Stimulated activated CD4-positive, alpha-beta T cell treated with anti-CD3 and anti-CD28 coated beads, Interleukin-1b, Interleukin-23, amount 100 ng/mL, for 4 hours (primary cell): ENCODE data around the gene KRTAP9-7.
"Not testable (repeated sequence)": the region's sequence is repeated elsewhere in the genome, so short reads cannot be mapped to it uniquely, and the experiment has no call there.

ENCODE experiments used
- DNase-seq, 2 donors: peaks; one replicate each; pipeline ENCODE4 v3.0.0-alpha.2; 2020; ENCODE audit warnings: low read depth in 2 of 2

KRTAP9-7 gene, protein sequence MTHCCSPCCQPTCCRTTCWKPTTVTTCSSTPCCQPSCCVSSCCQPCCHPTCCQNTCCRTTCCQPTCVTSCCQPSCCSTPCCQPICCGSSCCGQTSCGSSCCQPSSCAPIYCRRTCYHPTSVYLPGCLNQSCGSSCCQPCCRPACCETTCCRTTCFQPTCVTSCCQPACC

DNA sequence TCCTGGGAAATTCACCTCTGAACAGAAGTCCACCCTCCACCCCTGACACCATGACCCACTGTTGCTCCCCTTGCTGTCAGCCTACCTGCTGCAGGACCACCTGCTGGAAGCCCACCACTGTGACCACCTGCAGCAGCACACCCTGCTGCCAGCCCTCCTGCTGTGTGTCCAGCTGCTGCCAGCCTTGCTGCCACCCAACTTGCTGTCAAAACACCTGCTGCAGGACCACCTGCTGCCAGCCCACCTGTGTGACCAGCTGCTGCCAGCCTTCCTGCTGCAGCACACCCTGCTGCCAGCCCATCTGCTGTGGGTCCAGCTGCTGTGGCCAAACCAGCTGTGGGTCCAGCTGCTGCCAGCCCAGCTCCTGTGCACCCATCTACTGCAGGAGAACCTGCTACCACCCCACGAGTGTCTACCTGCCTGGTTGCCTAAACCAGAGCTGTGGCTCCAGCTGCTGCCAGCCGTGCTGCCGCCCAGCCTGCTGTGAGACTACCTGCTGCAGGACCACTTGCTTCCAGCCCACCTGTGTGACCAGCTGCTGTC is at the start of gene KRTAP9-7:
TSS of gene KRTAP9-7 (plus strand) at position 51 of the 543 bp plus-strand sequence. CDS start at position 51, 0 bp downstream.
- not testable (repeated sequence) for DNase-seq

DNA sequence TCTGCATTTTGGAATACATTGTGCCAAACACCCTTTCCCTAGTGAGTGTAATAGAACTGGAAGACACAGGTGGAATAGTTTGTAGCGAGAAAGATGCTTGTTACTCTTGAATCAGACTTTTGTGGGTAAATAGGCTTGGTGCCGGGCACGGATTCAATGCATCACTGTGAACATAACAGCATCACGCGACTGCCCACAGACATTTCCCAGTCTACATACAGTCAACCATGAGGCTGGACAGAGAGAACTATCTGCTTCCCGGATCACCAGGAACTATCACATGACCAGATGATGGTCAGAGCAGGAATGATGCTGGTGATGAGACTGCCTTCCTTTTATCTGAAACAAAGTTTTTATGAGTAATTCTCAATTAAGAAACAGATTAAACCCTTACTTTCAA is 49.4 kb upstream of the KRTAP9-7 start:
- no peak for DNase-seq

DNA sequence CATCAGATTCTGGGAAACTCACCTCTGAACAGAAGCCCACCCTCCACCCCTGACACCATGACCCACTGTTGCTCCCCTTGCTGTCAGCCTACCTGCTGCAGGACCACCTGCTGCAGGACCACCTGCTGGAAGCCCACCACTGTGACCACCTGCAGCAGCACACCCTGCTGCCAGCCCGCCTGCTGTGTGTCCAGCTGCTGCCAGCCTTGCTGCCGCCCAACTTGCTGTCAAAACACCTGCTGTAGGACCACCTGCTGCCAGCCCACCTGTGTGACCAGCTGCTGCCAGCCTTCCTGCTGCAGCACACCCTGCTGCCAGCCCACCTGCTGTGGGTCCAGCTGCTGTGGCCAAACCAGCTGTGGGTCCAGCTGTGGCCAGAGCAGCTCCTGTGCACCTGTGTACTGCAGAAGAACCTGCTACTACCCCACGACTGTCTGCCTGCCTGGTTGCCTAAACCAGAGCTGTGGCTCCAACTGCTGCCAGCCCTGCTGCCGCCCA is 48.9 kb upstream of the KRTAP9-7 start, which contains the start of gene KRTAP9-2:
TSS of gene KRTAP9-2 (plus strand) at position 51 of the 498 bp plus-strand sequence. CDS start at position 58, 7 bp downstream.
- DNase-seq: not testable (repeated sequence)

DNA sequence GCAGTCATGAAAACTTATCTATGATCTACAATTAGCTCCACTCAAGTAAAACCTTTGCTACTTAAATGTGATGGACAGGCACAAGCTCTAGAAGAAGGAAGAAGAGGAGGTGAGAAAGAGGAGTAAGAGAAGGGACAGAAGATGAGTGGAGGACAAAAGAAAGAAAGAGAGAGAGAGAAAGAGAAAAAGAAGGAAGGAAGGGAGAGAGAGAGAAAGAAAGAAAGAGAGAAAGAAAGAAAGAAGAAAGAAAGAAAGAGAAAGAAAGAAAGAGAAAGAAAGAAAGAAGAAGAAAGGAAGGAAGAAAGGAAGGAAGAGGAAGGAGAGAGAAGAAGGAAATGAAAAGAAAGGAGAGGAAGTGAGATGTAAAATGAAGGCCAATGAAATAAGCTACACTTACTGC is 45.4 kb upstream of the KRTAP9-7 start:
- DNase-seq: no peak

DNA sequence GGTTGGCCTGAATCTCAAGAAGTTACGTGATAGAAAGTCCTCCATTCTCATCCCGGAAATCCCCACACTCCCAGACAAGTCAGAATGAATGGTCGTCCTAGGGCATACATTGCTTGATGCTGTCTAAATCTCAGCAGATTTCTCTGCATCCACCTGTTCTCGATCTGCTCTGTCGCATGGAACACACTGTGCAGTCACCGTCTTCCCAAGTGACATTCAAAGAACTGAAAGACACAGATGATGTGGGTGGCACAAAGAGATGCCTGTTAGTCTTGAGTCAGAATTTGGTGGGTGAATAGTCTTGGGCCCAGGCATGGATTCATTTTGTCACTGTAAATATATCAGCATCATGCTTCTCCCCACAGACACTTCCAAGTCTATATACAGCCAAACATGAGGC is 43.8 kb upstream of the KRTAP9-7 start:
- no peak for DNase-seq

DNA sequence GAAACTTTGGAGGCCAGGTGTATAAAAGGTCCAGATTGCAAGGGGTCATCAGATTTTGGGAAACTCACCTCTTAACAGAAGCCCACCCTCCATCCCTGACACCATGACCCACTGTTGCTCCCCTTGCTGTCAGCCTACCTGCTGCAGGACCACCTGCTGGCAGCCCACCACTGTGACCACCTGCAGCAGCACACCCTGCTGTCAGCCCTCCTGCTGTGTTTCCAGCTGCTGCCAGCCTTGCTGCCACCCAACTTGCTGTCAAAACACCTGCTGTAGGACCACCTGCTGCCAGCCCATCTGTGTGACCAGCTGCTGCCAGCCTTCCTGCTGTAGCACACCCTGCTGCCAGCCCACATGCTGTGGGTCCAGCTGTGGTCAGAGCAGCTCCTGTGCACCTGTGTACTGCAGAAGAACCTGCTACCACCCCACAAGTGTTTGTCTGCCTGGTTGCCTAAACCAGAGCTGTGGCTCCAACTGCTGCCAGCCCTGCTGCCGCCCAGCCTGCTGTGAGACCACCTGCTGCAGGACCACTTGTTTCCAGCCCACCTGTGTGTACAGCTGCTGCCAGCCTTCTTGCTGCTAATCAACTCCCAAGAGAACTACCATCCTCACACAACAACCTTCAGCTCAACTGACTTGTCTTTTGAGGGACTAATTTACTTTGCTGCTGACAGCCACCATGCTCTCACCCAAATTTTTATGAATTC is 42.9 kb upstream of the KRTAP9-7 start, which contains the start of gene KRTAP9-3:
TSS of gene KRTAP9-3 (plus strand) at position 51 of the 707 bp plus-strand sequence. CDS start at position 104, 53 bp downstream.
- not testable (repeated sequence) for DNase-seq

DNA sequence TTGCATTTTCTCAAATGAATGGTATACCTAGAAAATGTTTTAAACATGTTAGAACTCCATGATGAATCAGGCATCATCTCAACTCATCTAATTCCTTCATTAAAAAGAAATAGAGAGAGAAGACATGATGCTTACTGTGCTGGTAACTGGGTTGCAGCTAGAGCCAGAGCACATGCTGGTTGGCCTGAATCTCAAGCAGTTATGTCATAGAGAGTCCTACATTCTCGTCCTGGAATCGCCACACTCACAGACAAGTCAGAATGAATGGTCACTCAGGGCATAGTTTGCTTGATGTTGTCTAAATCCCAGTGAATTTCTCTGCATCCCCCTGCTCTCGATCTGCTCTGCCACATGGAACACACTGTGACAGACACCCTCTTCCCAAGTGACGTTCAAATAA is 38.4 kb upstream of the KRTAP9-7 start:
- not testable (repeated sequence) for DNase-seq

DNA sequence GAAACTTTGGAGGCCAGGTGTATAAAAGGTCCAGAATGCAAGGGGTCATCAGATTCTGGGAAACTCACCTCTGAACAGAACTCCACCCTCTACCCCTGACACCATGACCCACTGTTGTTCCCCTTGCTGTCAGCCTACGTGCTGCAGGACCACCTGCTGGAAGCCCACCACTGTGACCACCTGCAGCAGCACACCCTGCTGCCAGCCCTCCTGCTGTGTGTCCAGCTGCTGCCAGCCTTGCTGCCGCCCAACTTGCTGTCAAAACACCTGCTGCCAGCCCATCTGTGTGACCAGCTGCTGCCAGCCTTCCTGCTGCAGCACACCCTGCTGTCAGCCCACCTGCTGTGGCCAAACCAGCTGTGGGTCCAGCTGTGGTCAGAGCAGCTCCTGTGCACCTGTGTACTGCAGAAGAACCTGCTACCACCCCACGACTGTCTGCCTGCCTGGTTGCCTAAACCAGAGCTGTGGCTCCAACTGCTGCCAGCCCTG is 37.5 kb upstream of the KRTAP9-7 start, which contains the start of gene KRTAP9-8:
TSS of gene KRTAP9-8 (plus strand) at position 51 of the 489 bp plus-strand sequence. CDS start at position 104, 53 bp downstream.
- DNase-seq: not testable (repeated sequence)

DNA sequence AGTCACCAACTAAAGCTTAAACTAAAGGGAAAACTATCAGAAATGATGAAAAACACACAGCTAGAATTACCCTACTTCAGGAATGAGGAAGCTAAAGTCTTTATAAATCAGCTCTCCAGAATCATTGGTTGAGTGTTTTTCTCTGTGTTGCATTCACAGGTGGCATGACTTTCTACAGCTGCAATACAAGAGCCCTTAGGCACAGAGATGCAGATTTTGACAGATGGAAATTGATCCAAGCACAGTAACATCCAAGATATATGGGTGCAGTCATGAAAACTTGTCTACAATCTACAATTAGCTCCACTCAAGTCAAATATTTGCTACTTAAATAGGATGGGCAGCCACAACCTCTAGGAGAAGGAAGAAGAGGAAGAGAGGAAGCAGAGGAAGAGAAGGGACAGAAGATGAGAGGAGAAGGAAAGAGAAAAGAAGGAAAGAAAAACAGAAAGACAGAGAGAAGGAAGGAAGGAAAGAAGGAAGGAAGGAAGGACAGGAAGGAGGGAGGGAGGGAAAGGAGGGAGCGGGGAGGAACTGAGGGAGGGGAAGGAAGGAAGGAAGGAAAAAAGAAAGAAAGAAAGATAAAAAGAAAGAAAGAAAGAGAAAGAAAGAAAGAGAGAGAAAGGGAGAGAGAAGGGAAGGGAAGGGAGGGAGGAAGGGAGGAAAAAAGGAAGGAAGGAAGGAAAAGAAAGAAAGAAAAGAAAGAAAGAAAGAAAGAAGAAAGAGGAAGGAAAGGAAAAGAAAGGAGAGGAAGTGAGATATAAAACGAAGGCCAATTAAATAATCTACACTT is 28.3 kb upstream of the KRTAP9-7 start:
- DNase-seq: not testable (repeated sequence)

DNA sequence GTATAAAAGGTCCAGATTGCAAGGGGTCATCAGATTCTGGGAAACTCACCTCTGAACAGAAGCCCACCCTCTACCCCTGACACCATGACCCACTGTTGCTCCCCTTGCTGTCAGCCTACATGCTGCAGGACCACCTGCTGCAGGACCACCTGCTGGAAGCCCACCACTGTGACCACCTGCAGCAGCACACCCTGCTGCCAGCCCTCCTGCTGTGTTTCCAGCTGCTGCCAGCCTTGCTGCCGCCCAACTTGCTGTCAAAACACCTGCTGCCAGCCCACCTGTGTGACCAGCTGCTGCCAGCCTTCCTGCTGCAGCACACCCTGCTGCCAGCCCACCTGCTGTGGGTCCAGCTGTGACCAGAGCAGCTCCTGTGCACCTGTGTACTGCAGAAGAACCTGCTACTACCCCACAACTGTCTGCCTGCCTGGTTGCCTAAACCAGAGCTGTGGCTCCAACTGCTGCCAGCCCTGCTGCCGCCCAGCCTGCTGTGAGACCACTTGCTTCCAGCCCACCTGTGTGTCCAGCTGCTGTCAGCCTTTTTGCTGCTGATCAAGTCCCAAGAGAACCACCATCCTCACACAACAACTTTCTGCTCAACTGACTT is 25.8 kb upstream of the KRTAP9-7 start, which contains the start of gene KRTAP9-4:
TSS of gene KRTAP9-4 (plus strand) at position 51 of the 604 bp plus-strand sequence. CDS start at position 85, 34 bp downstream.
- not testable (repeated sequence) for DNase-seq

DNA sequence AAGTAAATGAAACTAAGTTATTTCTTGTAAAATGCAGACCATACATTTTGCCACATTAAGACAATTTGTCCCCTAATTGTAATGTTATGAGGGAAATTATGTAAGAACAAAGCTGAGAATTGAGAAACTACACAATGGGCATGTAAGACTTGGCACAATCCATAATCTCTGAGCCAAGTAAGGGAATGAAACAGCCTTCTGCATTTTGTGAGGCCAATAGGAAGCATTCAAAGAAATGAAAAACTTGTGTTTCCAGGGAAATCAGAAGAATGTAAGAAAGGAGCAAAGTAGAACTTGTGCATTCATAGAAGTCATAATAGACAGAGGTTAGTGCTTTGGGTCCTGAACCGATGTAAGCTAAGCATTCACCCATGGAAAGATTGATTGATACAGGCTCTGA is 24.2 kb upstream of the KRTAP9-7 start:
- DNase-seq: no peak

DNA sequence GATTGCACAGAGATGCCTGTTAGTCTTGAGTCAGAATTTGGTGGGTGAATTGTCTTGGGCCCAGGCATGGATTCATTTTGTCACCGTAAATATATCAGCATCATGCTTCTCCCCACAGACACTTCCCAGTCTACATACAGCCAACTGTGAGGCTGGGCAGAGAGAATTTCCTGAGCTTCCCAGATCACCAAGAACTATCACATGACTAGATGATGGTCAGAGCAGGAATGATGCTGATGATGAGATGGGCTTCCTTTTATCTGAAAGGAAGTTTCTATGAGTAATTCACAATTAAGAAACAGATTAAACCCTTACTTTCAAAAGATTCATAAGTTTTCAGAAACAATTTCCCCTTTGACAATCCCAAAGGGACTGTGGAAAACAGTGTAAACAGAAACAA is 20.6 kb upstream of the KRTAP9-7 start:
- no peak for DNase-seq

DNA sequence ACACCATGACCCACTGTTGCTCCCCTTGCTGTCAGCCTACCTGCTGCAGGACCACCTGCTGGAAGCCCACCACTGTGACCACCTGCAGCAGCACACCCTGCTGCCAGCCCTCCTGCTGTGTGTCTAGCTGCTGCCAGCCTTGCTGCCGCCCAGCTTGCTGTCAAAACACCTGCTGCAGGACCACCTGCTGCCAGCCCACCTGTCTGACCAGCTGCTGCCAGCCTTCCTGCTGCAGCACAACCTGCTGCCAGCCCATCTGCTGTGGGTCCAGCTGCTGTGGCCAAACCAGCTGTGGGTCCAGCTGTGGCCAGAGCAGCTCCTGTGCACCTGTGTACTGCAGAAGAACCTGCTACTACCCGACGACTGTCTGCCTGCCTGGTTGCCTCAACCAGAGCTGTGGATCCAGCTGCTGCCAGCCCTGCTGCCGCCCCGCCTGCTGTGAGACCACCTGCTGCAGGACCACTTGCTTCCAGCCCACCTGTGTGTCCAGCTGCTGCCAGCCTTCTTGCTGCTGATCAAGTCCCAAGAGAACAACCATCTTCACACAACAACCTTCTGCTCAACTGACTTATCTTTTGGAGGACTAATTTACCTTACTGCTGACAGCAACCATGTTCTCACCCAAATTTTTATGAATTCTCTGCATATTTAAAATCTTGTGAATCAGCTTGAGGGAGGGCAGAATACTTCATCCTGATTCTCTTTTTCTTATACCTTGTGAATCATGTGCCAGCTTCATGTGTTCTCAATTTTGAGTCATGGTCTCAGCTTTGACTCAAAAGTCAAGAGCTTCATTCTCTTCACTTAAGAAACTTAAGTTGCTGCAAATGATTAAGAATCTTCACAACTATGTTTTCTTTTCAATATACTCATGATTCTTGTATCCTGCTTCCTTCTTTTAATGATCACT is 19.9 kb upstream of the KRTAP9-7 start, which contains the start of gene KRTAP9-9:
TSS of gene KRTAP9-9 (plus strand) at position 4 of the 910 bp plus-strand sequence.
- DNase-seq: not testable (repeated sequence)

DNA sequence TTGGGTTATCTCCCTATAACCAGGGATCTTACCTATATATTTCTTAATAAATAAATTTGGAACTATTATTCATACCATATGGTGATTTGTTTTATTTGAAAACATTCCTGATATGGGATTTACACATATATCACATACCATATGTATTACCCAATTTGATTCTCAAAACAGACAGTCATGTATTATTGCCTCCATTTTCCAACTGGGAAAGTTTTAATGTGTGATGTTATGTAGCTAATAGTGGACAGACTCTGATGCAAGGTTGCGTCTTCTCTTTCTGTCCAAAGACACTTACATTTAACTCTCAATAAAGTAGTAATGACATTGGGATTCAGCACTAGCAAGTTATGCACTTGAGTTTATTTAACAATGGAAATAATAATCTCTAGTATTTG is 19.2 kb upstream of the KRTAP9-7 start:
- DNase-seq: no peak

DNA sequence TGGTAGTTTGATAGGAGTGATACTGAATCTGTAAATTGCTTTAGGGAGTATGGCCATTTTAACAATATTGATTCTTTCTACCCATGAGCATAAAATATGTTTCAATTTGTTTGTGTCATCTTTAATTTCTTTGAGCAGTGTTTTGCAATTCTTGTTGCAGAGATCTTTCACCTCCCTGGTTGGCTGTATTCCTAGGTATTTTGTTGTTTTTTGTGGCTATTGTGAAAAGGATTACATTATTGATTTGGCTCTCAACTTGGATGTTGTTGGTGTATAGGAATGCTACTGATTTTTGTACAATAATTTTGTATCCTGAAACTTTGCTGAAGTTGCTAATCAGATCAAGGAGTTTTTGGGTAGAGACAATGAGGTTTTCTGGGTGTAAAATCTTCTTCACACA is 17.1 kb upstream of the KRTAP9-7 start:
- no peak for DNase-seq

DNA sequence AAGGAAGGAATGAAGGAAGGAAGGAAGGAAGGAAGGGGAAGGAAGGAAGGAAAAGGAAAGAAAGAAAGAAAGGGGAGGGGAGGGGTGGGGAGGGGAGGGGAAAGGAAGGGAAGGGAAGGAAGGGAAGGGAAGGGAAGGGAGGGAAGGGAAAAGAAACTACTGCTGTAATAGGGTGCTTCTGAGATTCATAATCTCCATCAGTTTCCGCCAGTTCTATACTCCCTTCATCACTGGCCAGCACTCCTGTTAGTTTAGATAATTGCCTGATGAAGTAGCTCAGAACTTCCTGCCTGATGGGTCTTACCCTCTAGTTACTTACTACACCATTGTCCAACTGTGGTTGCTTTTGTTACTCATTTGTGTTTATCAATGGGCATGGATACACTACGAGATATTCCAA is 12.3 kb upstream of the KRTAP9-7 start:
- DNase-seq: no peak

DNA sequence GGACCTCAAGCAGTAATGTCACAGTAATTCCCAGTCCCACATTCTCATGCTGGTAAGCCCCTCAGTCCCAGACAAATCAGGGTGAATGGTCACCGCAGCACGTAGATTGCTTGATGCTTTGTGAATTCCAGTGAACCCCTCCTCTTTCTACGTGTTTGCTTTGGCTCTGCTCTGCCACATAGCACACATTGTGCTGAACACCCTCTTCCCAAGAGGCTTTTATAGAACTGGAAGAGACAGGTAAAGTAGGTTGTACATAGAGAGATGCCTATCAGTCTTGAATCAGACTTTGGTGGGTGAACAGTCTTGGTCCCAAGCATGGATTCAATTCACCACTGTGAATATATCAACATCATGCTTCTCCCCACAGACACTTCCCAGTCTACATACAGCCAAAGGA is 10.9 kb upstream of the KRTAP9-7 start:
- no peak for DNase-seq

DNA sequence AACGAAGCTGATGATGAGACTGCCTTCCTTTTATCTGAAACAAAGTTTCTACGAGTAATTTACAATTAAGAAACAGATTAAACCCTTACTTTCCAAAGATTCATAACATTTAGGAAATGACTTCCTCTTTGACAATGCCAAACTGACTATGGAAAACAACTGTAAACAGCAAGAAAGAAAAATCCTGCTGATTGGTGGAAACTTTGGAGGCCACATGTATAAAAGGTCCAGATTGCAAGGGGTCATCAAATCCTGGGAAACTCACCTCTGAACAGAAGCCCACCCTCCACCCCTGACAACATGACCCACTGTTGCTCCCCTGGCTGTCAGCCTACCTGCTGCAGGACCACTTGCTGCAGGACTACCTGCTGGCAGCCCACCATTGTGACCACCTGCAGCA is 10.4 kb upstream of the KRTAP9-7 start, which contains the start of gene KRTAP9-6:
TSS of gene KRTAP9-6 (plus strand) at position 301 of the 400 bp plus-strand sequence. CDS start at position 301, 0 bp downstream.
- no peak for DNase-seq

DNA sequence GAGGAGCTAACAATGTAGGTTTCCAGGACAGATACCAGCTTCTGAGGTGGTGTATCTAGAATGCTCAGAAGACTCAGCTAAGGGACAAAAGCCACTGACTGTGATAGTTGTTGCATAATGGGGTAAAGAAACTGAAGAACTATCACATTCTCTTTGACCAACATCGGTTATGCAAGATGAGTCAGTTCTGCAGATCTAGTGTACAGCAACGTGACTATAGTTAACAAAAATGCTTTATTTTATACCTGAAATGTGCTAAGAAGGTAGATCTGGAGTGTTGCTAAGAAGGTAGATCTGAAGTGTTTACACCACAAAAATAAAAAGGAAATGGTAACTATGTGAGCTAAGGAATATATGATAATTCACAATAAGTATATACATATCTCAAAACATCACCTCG is 7.8 kb upstream of the KRTAP9-7 start:
- no peak for DNase-seq

DNA sequence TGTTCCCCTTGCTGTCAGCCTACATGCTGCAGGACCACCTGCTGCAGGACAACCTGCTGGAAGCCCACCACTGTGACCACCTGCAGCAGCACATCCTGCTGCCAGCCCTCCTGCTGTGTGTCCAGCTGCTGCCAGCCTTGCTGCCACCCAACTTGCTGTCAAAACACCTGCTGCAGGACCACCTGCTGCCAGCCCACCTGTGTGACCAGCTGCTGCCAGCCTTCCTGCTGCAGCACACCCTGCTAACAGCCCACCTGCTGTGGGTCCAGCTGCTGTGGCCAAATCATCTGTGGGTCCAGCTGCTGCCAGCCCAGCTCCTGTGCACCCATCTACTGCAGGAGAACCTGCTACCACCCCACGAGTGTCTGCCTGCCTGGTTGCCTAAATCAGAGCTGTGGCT is 4.2 kb upstream of the KRTAP9-7 start:
- not testable (repeated sequence) for DNase-seq
